HG03095 (cell line): ENCODE measurements around the gene BEND6.
"Not testable (repeated sequence)": the region's sequence is repeated elsewhere in the genome, so short reads cannot be mapped to it uniquely, and the experiment has no call there.

ENCODE experiments used
- ATAC-seq: cut with Tn5 transposase; IDR thresholded peaks from one replicate; pipeline ENCODE4 v1.9.1; 2021; ENCODE audit warnings: moderate library complexity; ENCODE audit not compliant: unreplicated experiment

BEND6 gene

GRCh38 chr6:57026001-57026400 is 71.1 kb downstream of the BEND6 start:
- ATAC-seq: no peak

GRCh38 chr6:57027301-57027700 is 72.4 kb downstream of the BEND6 start:
- no peak for ATAC-seq

- ATAC-seq: no peak
These were observed 74.3 kb downstream of the BEND6 start for GRCh38 chr6:57029213-57029612.

- ATAC-seq: no peak
These were observed 78.3 kb downstream of the BEND6 start for GRCh38 chr6:57033228-57033627.

- no peak for ATAC-seq
These were observed 80.6 kb downstream of the BEND6 start for GRCh38 chr6:57035549-57035948.

- no peak for ATAC-seq
These were observed 84.0 kb downstream of the BEND6 start for GRCh38 chr6:57038906-57039305.

GRCh38 chr6:57040011-57040410 is 85.1 kb downstream of the BEND6 start:
- ATAC-seq: no peak

GRCh38 chr6:57044061-57044460 is 89.2 kb downstream of the BEND6 start:
- not testable (repeated sequence) for ATAC-seq

GRCh38 chr6:57044568-57044967 is 89.7 kb downstream of the BEND6 start:
- ATAC-seq: no peak

- peak; percentile 97 for ATAC-seq
These were observed 91.7 kb downstream of the BEND6 start, which contains the start of gene KIAA1586 for GRCh38 chr6:57046332-57047256. TSS of gene KIAA1586 (plus strand) at chr6:57046693. CDS start at chr6:57046756, 63 bp downstream.

- ATAC-seq: peak; percentile 8
These were observed 92.3 kb downstream of the BEND6 start for GRCh38 chr6:57047257-57047585.

- not testable (repeated sequence) for ATAC-seq
These were observed 93.0 kb downstream of the BEND6 start for GRCh38 chr6:57047859-57048258.

GRCh38 chr6:57048577-57048976 is 93.7 kb downstream of the BEND6 start:
- ATAC-seq: no peak

GRCh38 chr6:57063847-57064246 is 108.9 kb downstream of the BEND6 start:
- no peak for ATAC-seq

- ATAC-seq: no peak
These were observed 109.9 kb downstream of the BEND6 start for GRCh38 chr6:57064809-57065208.

GRCh38 chr6:57068061-57068460 is 113.2 kb downstream of the BEND6 start:
- ATAC-seq: no peak

GRCh38 chr6:57069228-57069627 is 114.3 kb downstream of the BEND6 start:
- ATAC-seq: no peak

- no peak for ATAC-seq
These were observed 115.0 kb downstream of the BEND6 start for GRCh38 chr6:57069920-57070331.

GRCh38 chr6:57072108-57072507 is 117.2 kb downstream of the BEND6 start:
- ATAC-seq: no peak

- ATAC-seq: no peak
These were observed 119.5 kb downstream of the BEND6 start for GRCh38 chr6:57074383-57074782.

- ATAC-seq: no peak
These were observed 120.2 kb downstream of the BEND6 start for GRCh38 chr6:57075092-57075491.
